Naive B cell (primary cell): ENCODE data around the gene PSPN. TPM values are rescaled to one million over a fixed set of nuclear protein-coding genes. Genes with fewer than 3 reads are reported as not detected.

Source experiments
- polyA plus RNA-seq, 6 donors: library from polyadenylated mRNA; unstranded; fragments of 300-500 nt; fragmentation: Illumina TruSeq; gene quantifications; one replicate each; pipeline ENCODE4 v1.2.3, GENCODE V29; 2021; ENCODE audit warnings: low read depth in 6 of 6

PSPN gene
- polyA plus RNA-seq, 6 donors from 2014 or later = 0.35 to 0.56 (median 0.49) TPM

Other genes starting within 250 kb of the PSPN start
- gene ACSBG2, start 240.3 kb downstream of the PSPN start, polyA plus RNA-seq = not detected
- gene MLLT1, start 96.0 kb downstream of the PSPN start, polyA plus RNA-seq = 1 to 10 TPM in 4 of 6 donors, under 1 TPM in 2; 0.43 to 1.7 (median 1.3) TPM
- gene ACER1, start 42.3 kb downstream of the PSPN start, polyA plus RNA-seq = not detected
- 100 to 1,000 TPM in 3 of 6 donors, 10 to 100 TPM in 3; 86.7 to 145 (median 102) TPM for gene CLPP, start 14.4 kb downstream of the PSPN start, polyA plus RNA-seq
- gene ALKBH7, start 3.1 kb downstream of the PSPN start, polyA plus RNA-seq = 10 to 100 TPM; 52.8 to 77.4 (median 70.5) TPM
- 10 to 100 TPM in 5 of 6 donors, 1 to 10 TPM in 1; 2.5 to 22.7 (median 18.1) TPM for gene GTF2F1, start 17.2 kb upstream of the PSPN start, polyA plus RNA-seq
- gene KHSRP, start 48.9 kb upstream of the PSPN start, polyA plus RNA-seq = 10 to 100 TPM; 12.1 to 26.3 (median 20.6) TPM
- not detected for gene SLC25A41, start 57.8 kb upstream of the PSPN start, polyA plus RNA-seq
- 1 to 10 TPM; 1.4 to 5.0 (median 3.2) TPM for gene SLC25A23, start 83.9 kb upstream of the PSPN start, polyA plus RNA-seq
- gene CRB3, start 88.3 kb upstream of the PSPN start, polyA plus RNA-seq = 1 to 10 TPM in 1 of 6 donors, under 1 TPM in 1, not detected in 4; 0.88 to 1.6 TPM
- 10 to 100 TPM; 36.5 to 72.3 (median 39.3) TPM for gene DENND1C, start 105.9 kb upstream of the PSPN start, polyA plus RNA-seq
- 1 to 10 TPM in 5 of 6 donors, under 1 TPM in 1; 0.89 to 5.9 (median 2.3) TPM for gene TUBB4A, start 126.4 kb upstream of the PSPN start, polyA plus RNA-seq
- 1 to 10 TPM in 3 of 6 donors, under 1 TPM in 3; 0.67 to 6.7 (median 1.1) TPM for gene TNFSF9, start 155.1 kb upstream of the PSPN start, polyA plus RNA-seq
- gene CD70, start 215.2 kb upstream of the PSPN start, polyA plus RNA-seq = 1 to 10 TPM in 2 of 6 donors, under 1 TPM in 1, not detected in 3; 0.64 to 2.2 (median 1.7) TPM